Osteoblast (primary cell): ENCODE measurements around the gene DTX3. TPM values are rescaled to one million over a fixed set of nuclear protein-coding genes. Genes with fewer than 3 reads are reported as not detected.

Source experiments
- DNase-seq: peaks from one replicate; pipeline ENCODE4 v3.0.0; 2011; ENCODE audit warnings: low spot score, mixed read lengths; ENCODE audit not compliant: insufficient read length; ENCODE audit errors: missing footprints
- H2AFZ ChIP-seq: 2 replicates; pipeline ENCODE4 v1.6.0; 2011; ENCODE audit warnings: mild to moderate bottlenecking, low read length
- H3K27ac ChIP-seq: 2 replicates; pipeline ENCODE4 v1.5.1; 2011; ENCODE audit warnings: mild to moderate bottlenecking, low read depth, low read length, moderate library complexity
- H3K27me3 ChIP-seq: 2 replicates; pipeline ENCODE4 v1.6.0; 2012; ENCODE audit warnings: mild to moderate bottlenecking, control low read depth, inconsistent platforms, low read length, moderate library complexity; ENCODE audit not compliant: insufficient read depth
- H3K36me3 ChIP-seq: 2 replicates; pipeline ENCODE4 v1.5.1; 2011; ENCODE audit warnings: mild to moderate bottlenecking, low read length, control low read depth, moderate library complexity; ENCODE audit not compliant: insufficient read depth
- H3K4me1 ChIP-seq: 2 replicates; pipeline ENCODE4 v1.5.1; 2011; ENCODE audit warnings: mild to moderate bottlenecking, low read length, control low read depth, moderate library complexity; ENCODE audit not compliant: insufficient read depth
- H3K4me2 ChIP-seq: 2 replicates; pipeline ENCODE4 v1.6.0; 2011; ENCODE audit warnings: mild to moderate bottlenecking, low read length; ENCODE audit not compliant: insufficient read depth
- H3K4me3 ChIP-seq: fragments of 200-600 bp; sonication (generic); 3 replicates; pipeline ENCODE4 v1.5.1; 2012; ENCODE audit warnings: mild to moderate bottlenecking, low read length, inconsistent platforms; ENCODE audit not compliant: insufficient read depth
- H3K79me2 ChIP-seq: 2 replicates; pipeline ENCODE4 v1.6.0; 2012; ENCODE audit warnings: mild to moderate bottlenecking, low read length, control low read depth, inconsistent platforms; ENCODE audit not compliant: insufficient read depth
- H3K9me3 ChIP-seq: 2 replicates; pipeline ENCODE4 v1.5.1; 2011; ENCODE audit warnings: low read depth, low read length, control low read depth
- H4K20me1 ChIP-seq: 2 replicates; pipeline ENCODE4 v1.6.0; 2012; ENCODE audit warnings: mild to moderate bottlenecking, low read length, control low read depth; ENCODE audit not compliant: insufficient read depth
- CTCF ChIP-seq: IDR thresholded peaks from 2 replicates; pipeline ENCODE4 v1.5.1; 2011; ENCODE audit warnings: mild to moderate bottlenecking, low read depth, low read length, moderate library complexity; ENCODE audit errors: extremely low read depth
- total RNA-seq: library from RNA; depleted of rRNA; stranded (reverse); fragments of >200 nt; gene quantifications from 2 replicates; pipeline ENCODE4 v1.2.3, GENCODE V29; 2012

DTX3 gene
- total RNA-seq, 1 donor, result 21.4 TPM

DNA sequence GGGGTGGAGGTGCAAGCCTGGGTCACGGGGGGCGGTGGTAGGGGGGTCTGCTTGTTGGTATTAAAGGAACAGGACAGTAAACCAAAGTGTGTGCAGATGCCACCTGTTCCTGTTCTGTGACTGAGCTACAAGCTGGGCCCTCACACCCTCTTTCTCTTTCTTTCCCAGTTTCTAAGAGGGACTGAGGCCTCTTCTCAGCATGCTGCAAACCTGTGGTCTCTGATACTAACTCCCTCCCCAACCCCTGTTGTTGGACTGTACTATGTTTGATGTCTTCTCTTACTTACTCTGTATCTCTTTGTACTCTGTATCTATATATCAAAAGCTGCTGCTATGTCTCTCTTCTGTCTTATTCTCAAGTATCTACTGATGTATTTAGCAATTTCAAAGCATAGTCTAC lies 20.6 kb upstream of the DTX3 start:
- H3K4me3 ChIP-seq, result no peak overlapping the region

GRCh38 chr12:57584690-57585089 lies 19.9 kb upstream of the DTX3 start:
- Histone ChIP-seq H3K4me2 (no peak overlapping the region), H3K27me3 (peaks cover 35% of the 10 kb centered on the region), H2AFZ (no peak overlapping the region), H3K27ac (no peak overlapping the region), H3K36me3 (no peaks in the 10 kb centered on the region), H3K4me3 (no peak overlapping the region), H3K4me1 (no peaks in the 10 kb centered on the region), H3K79me2 (no peaks in the 10 kb centered on the region), H3K9me3 (no peaks in the 10 kb centered on the region), H4K20me1 (no peaks in the 10 kb centered on the region)
- TF ChIP-seq CTCF, result no peak
- DNase-seq, result no peak

More for the DNA sequence above, 20.6 kb upstream of the DTX3 start:
- H3K79me2 ChIP-seq, result no peaks in the 10 kb centered on the region
- H3K27me3 ChIP-seq, result peaks cover 35% of the 10 kb centered on the region
- H2AFZ ChIP-seq, result no peak overlapping the region
- H3K36me3 ChIP-seq, result no peaks in the 10 kb centered on the region
- H3K9me3 ChIP-seq, result no peaks in the 10 kb centered on the region
- H3K4me1 ChIP-seq, result no peaks in the 10 kb centered on the region
- TF ChIP-seq CTCF, result no peak
- no peak for DNase-seq
- no peak overlapping the region for H3K27ac ChIP-seq
- H3K4me2 ChIP-seq, result no peak overlapping the region
- no peaks in the 10 kb centered on the region for H4K20me1 ChIP-seq

GRCh38 chr12:57585156-57585555 lies 19.5 kb upstream of the DTX3 start:
- H3K79me2 ChIP-seq, result no peaks in the 10 kb centered on the region
- no peak for DNase-seq
- H3K4me2 ChIP-seq, result no peak overlapping the region
- H3K36me3 ChIP-seq, result no peaks in the 10 kb centered on the region
- H3K27ac ChIP-seq, result no peak overlapping the region
- no peaks in the 10 kb centered on the region for H4K20me1 ChIP-seq
- no peak for TF ChIP-seq CTCF
- H3K4me1 ChIP-seq, result no peaks in the 10 kb centered on the region
- no peaks in the 10 kb centered on the region for H3K9me3 ChIP-seq
- no peak overlapping the region for H2AFZ ChIP-seq
- peaks cover 35% of the 10 kb centered on the region for H3K27me3 ChIP-seq
- H3K4me3 ChIP-seq, result no peak overlapping the region

GRCh38 chr12:57586128-57586527 lies 18.5 kb upstream of the DTX3 start:
- TF ChIP-seq CTCF, result no peak

More at GRCh38 chr12:57586128-57586527, 18.5 kb upstream of the DTX3 start:
- H3K4me3 ChIP-seq, result no peak overlapping the region
- no peak overlapping the region for H3K27ac ChIP-seq
- no peaks in the 10 kb centered on the region for H3K36me3 ChIP-seq
- H3K27me3 ChIP-seq, result peaks cover 35% of the 10 kb centered on the region
- no peak for DNase-seq
- no peak overlapping the region for H2AFZ ChIP-seq
- H4K20me1 ChIP-seq, result no peaks in the 10 kb centered on the region
- no peak overlapping the region for H3K4me2 ChIP-seq
- no peaks in the 10 kb centered on the region for H3K9me3 ChIP-seq
- H3K4me1 ChIP-seq, result peaks cover 3% of the 10 kb centered on the region
- no peaks in the 10 kb centered on the region for H3K79me2 ChIP-seq
